ENCODE measurements around the gene CHP2. TPM values are rescaled to one million over a fixed set of nuclear protein-coding genes. Genes with fewer than 3 reads are reported as not detected.

The CHP2 gene
- polyA plus RNA-seq (2013): not detected in 2 replicates

- Histone ChIP-seq H3K27ac (ENCODE audit: low read depth, low read length) (no peak within 1 kb of the TSS), H3K9me3 (ENCODE audit: insufficient read depth, low read depth, low read length) (peaks cover 9% of the 10 kb centered on the region), H4K8ac (ENCODE audit: low read depth, low read length) (no peak within 1 kb of the TSS), H3K4me2 (ENCODE audit: low read length) (peak within 1 kb of the TSS; percentile 54), H3K79me2 (ENCODE audit: control insufficient read depth, insufficient read depth, low read length, poor library complexity) (no peaks in the 10 kb centered on the region), H3K9ac (ENCODE audit: low read length) (no peak within 1 kb of the TSS), H4K91ac (ENCODE audit: low read depth, low read length) (no peak within 1 kb of the TSS), H2AFZ (ENCODE audit: insufficient read depth, low read length, poor library complexity) (no peak within 1 kb of the TSS), H3K4me1 (ENCODE audit: control insufficient read depth in 1 of 2, insufficient read depth in 2 of 2, low read length in 2 of 2) (no peaks in the 10 kb centered on the region), H2BK12ac (ENCODE audit: low read length) (no peak within 1 kb of the TSS), H2BK120ac (ENCODE audit: insufficient read depth, low read length, poor library complexity) (no peak within 1 kb of the TSS), H3K27me3 (ENCODE audit: insufficient read depth, low read length) (no peaks in the 10 kb centered on the region), H3K79me1 (ENCODE audit: low read length) (no peaks in the 10 kb centered on the region), H2BK5ac (ENCODE audit: low read depth, low read length, poor library complexity) (no peak within 1 kb of the TSS), H3K4me3 (ENCODE audit: low read depth, low read length) (no peak within 1 kb of the TSS), H4K12ac (ENCODE audit: low read depth, low read length) (no peak within 1 kb of the TSS), H3K18ac (ENCODE audit: low read length) (no peak within 1 kb of the TSS), H3K14ac (ENCODE audit: low read length) (no peak within 1 kb of the TSS), H2AK5ac (ENCODE audit: low read length) (no peak within 1 kb of the TSS), H3K4ac (ENCODE audit: low read depth, low read length) (no peak within 1 kb of the TSS), H3K36me3 (ENCODE audit: control insufficient read depth in 1 of 2, insufficient read depth in 2 of 2, low read length in 2 of 2) (no peaks in the 10 kb centered on the region), H3K23ac (ENCODE audit: low read length) (no peak within 1 kb of the TSS)
- no peak for DNase-seq
- no CpG with 5 or more reads among the region's 80 CpGs for WGBS (ENCODE audit: extremely low coverage, insufficient coverage, insufficient read length)
Observed at GRCh38 chr16:23754594-23755483, at the start of gene CHP2. CHP2 (plus strand) TSS chr16:23755026; CDS start chr16:23755050, 24 bp downstream.

- no peaks in the 10 kb centered on the region for H3K4me1 ChIP-seq (ENCODE audit: control insufficient read depth in 1 of 2, insufficient read depth in 2 of 2, low read length in 2 of 2)
- H2AFZ ChIP-seq (ENCODE audit: insufficient read depth, low read length, poor library complexity): no peak overlapping the region
- no peak overlapping the region for H4K8ac ChIP-seq (ENCODE audit: low read depth, low read length)
- no peaks in the 10 kb centered on the region for H3K79me2 ChIP-seq (ENCODE audit: control insufficient read depth, insufficient read depth, low read length, poor library complexity)
- no peak overlapping the region for H4K91ac ChIP-seq (ENCODE audit: low read depth, low read length)
- no peak overlapping the region for H2BK5ac ChIP-seq (ENCODE audit: low read depth, low read length, poor library complexity)
- H3K4me3 ChIP-seq (ENCODE audit: low read depth, low read length): no peak overlapping the region
- no peak overlapping the region for H2BK12ac ChIP-seq (ENCODE audit: low read length)
- H2BK120ac ChIP-seq (ENCODE audit: insufficient read depth, low read length, poor library complexity): no peak overlapping the region
- H3K4ac ChIP-seq (ENCODE audit: low read depth, low read length): no peak overlapping the region
- no peak overlapping the region for H3K27ac ChIP-seq (ENCODE audit: low read depth, low read length)
- H2AK5ac ChIP-seq (ENCODE audit: low read length): no peak overlapping the region
- no peak overlapping the region for H3K9ac ChIP-seq (ENCODE audit: low read length)
- H3K27me3 ChIP-seq (ENCODE audit: insufficient read depth, low read length): no peaks in the 10 kb centered on the region
- no peak overlapping the region for H3K23ac ChIP-seq (ENCODE audit: low read length)
- no peaks in the 10 kb centered on the region for H3K36me3 ChIP-seq (ENCODE audit: control insufficient read depth in 1 of 2, insufficient read depth in 2 of 2, low read length in 2 of 2)
- H3K9me3 ChIP-seq (ENCODE audit: insufficient read depth, low read depth, low read length): peaks cover 5% of the 10 kb centered on the region
- H3K79me1 ChIP-seq (ENCODE audit: low read length): no peaks in the 10 kb centered on the region
- whole genome bisulfite sequencing (ENCODE audit: extremely low coverage, insufficient coverage, insufficient read length): no CpG with 5 or more reads among the region's 2 CpGs
- no peak overlapping the region for H3K14ac ChIP-seq (ENCODE audit: low read length)
- H3K4me2 ChIP-seq (ENCODE audit: low read length): no peak overlapping the region
- DNase-seq: no peak
- no peak overlapping the region for H4K12ac ChIP-seq (ENCODE audit: low read depth, low read length)
- no peak overlapping the region for H3K18ac ChIP-seq (ENCODE audit: low read length)
Observed at GRCh38 chr16:23705517-23705902, 49.3 kb upstream of the CHP2 start.

- Histone ChIP-seq H3K9me3 (ENCODE audit: insufficient read depth, low read depth, low read length) (peaks cover 7% of the 10 kb centered on the region), H3K27ac (ENCODE audit: low read depth, low read length) (no peak overlapping the region), H3K79me1 (ENCODE audit: low read length) (no peaks in the 10 kb centered on the region)
Observed at GRCh38 chr16:23706439-23706838, 48.4 kb upstream of the CHP2 start.

GRCh38 chr16:23709536-23709935 lies 45.3 kb upstream of the CHP2 start:
- no peak overlapping the region for H4K8ac ChIP-seq (ENCODE audit: low read depth, low read length)
- no peak overlapping the region for H2AFZ ChIP-seq (ENCODE audit: insufficient read depth, low read length, poor library complexity)
- H2BK120ac ChIP-seq (ENCODE audit: insufficient read depth, low read length, poor library complexity): no peak overlapping the region
- peaks cover 7% of the 10 kb centered on the region for H3K9me3 ChIP-seq (ENCODE audit: insufficient read depth, low read depth, low read length)
- no peak overlapping the region for H3K9ac ChIP-seq (ENCODE audit: low read length)
- H2BK12ac ChIP-seq (ENCODE audit: low read length): no peak overlapping the region
- H3K79me1 ChIP-seq (ENCODE audit: low read length): no peaks in the 10 kb centered on the region
- no peak for DNase-seq
- H3K27me3 ChIP-seq (ENCODE audit: insufficient read depth, low read length): peaks cover 13% of the 10 kb centered on the region
- no peak overlapping the region for H4K91ac ChIP-seq (ENCODE audit: low read depth, low read length)
- H3K4ac ChIP-seq (ENCODE audit: low read depth, low read length): no peak overlapping the region
- H3K4me1 ChIP-seq (ENCODE audit: control insufficient read depth in 1 of 2, insufficient read depth in 2 of 2, low read length in 2 of 2): no peaks in the 10 kb centered on the region
- no peaks in the 10 kb centered on the region for H3K36me3 ChIP-seq (ENCODE audit: control insufficient read depth in 1 of 2, insufficient read depth in 2 of 2, low read length in 2 of 2)
- no peak overlapping the region for H3K14ac ChIP-seq (ENCODE audit: low read length)
- H3K4me3 ChIP-seq (ENCODE audit: low read depth, low read length): no peak overlapping the region
- no peaks in the 10 kb centered on the region for H3K79me2 ChIP-seq (ENCODE audit: control insufficient read depth, insufficient read depth, low read length, poor library complexity)
- no peak overlapping the region for H2AK5ac ChIP-seq (ENCODE audit: low read length)
- H4K12ac ChIP-seq (ENCODE audit: low read depth, low read length): no peak overlapping the region
- no peak overlapping the region for H3K23ac ChIP-seq (ENCODE audit: low read length)
- no peak overlapping the region for H2BK5ac ChIP-seq (ENCODE audit: low read depth, low read length, poor library complexity)
- no peak overlapping the region for H3K4me2 ChIP-seq (ENCODE audit: low read length)
- no peak overlapping the region for H3K27ac ChIP-seq (ENCODE audit: low read depth, low read length)
- H3K18ac ChIP-seq (ENCODE audit: low read length): no peak overlapping the region

More at GRCh38 chr16:23706439-23706838, 48.4 kb upstream of the CHP2 start:
- Histone ChIP-seq H3K4ac (ENCODE audit: low read depth, low read length) (no peak overlapping the region), H3K36me3 (ENCODE audit: control insufficient read depth in 1 of 2, insufficient read depth in 2 of 2, low read length in 2 of 2) (no peaks in the 10 kb centered on the region), H2AK5ac (ENCODE audit: low read length) (no peak overlapping the region), H3K27me3 (ENCODE audit: insufficient read depth, low read length) (no peaks in the 10 kb centered on the region), H4K12ac (ENCODE audit: low read depth, low read length) (no peak overlapping the region), H3K18ac (ENCODE audit: low read length) (no peak overlapping the region), H3K14ac (ENCODE audit: low read length) (no peak overlapping the region), H3K4me1 (ENCODE audit: control insufficient read depth in 1 of 2, insufficient read depth in 2 of 2, low read length in 2 of 2) (no peaks in the 10 kb centered on the region), H2BK5ac (ENCODE audit: low read depth, low read length, poor library complexity) (no peak overlapping the region), H2AFZ (ENCODE audit: insufficient read depth, low read length, poor library complexity) (no peak overlapping the region), H2BK12ac (ENCODE audit: low read length) (no peak overlapping the region), H4K91ac (ENCODE audit: low read depth, low read length) (no peak overlapping the region), H4K8ac (ENCODE audit: low read depth, low read length) (no peak overlapping the region), H3K9ac (ENCODE audit: low read length) (no peak overlapping the region), H3K23ac (ENCODE audit: low read length) (no peak overlapping the region), H3K4me2 (ENCODE audit: low read length) (no peak overlapping the region), H3K4me3 (ENCODE audit: low read depth, low read length) (no peak overlapping the region), H2BK120ac (ENCODE audit: insufficient read depth, low read length, poor library complexity) (no peak overlapping the region), H3K79me2 (ENCODE audit: control insufficient read depth, insufficient read depth, low read length, poor library complexity) (no peaks in the 10 kb centered on the region)
- DNase-seq: no peak
- WGBS (ENCODE audit: extremely low coverage, insufficient coverage, insufficient read length): no CpG with 5 or more reads among the region's 4 CpGs

All from trophoblast cell (in vitro differentiated cells and primary cell).